HL-60 (cell line): ENCODE measurements around the gene MBNL1.

ENCODE experiments used
- DNase-seq, 2 experiments: peaks; one replicate each; pipeline ENCODE4 v3.0.0-alpha.2; 2010 to 2020; ENCODE audit warnings: low read depth in 1 of 2, low spot score in 1 of 2
- H3K27ac ChIP-seq: fragments of 250-450 bp; sonication (Bioruptor Pico); replicated peaks from 2 replicates; pipeline ENCODE4 v1.5.1; 2020; ENCODE audit warnings: mild to moderate bottlenecking, moderate library complexity
- H3K27me3 ChIP-seq: fragments of 250-450 bp; sonication (Bioruptor Pico); 2 replicates; pipeline ENCODE4 v1.5.1; 2021; ENCODE audit warnings: mild to moderate bottlenecking, moderate library complexity; ENCODE audit not compliant: insufficient read depth, poor library complexity, severe bottlenecking
- H3K4me3 ChIP-seq: replicated peaks from 2 replicates; pipeline ENCODE4 v1.5.1; 2011; ENCODE audit warnings: mild to moderate bottlenecking, control low read depth, low read length; ENCODE audit not compliant: insufficient read depth
- CTCF ChIP-seq: IDR thresholded peaks from one replicate; pipeline ENCODE4 v1.5.1; 2011; ENCODE audit warnings: low read length, control low read depth, inconsistent platforms; ENCODE audit not compliant: insufficient read depth
- GABPA ChIP-seq: IDR thresholded peaks from 2 replicates; pipeline ENCODE4 v1.6.1; 2012; ENCODE audit warnings: low read depth
- POLR2AphosphoS5 ChIP-seq: IDR thresholded peaks from 2 replicates; pipeline ENCODE4 v1.6.1; 2012; ENCODE audit warnings: low read depth
- REST ChIP-seq: IDR thresholded peaks from 2 replicates; pipeline ENCODE4 v1.6.1; 2012; ENCODE audit warnings: low read depth; ENCODE audit not compliant: insufficient replicate concordance
- SPI1 ChIP-seq: IDR thresholded peaks from 2 replicates; pipeline ENCODE4 v1.6.1; 2012; ENCODE audit warnings: low read depth, mild to moderate bottlenecking, borderline replicate concordance

Gene MBNL1

GRCh38 chr3:152283492-152284381 lies 15.0 kb downstream of the MBNL1 start:
- Histone ChIP-seq H3K27me3 (no peaks in the 10 kb centered on the region), H3K27ac (no peak overlapping the region), H3K4me3 (no peak overlapping the region)
- DNase-seq = no peak
- no peak for TF ChIP-seq REST

GRCh38 chr3:152284906-152285305 lies 16.2 kb downstream of the MBNL1 start:
- no peak for TF ChIP-seq GABPA
- TF ChIP-seq POLR2AphosphoS5 = no peak
- TF ChIP-seq SPI1 = no peak
- no peak for TF ChIP-seq REST
- no peak for TF ChIP-seq CTCF
- no peak for DNase-seq
- no peak overlapping the region for H3K27ac ChIP-seq
- no peak overlapping the region for H3K4me3 ChIP-seq
- H3K27me3 ChIP-seq = no peaks in the 10 kb centered on the region

GRCh38 chr3:152285509-152285908 lies 16.8 kb downstream of the MBNL1 start:
- no peak for DNase-seq
- TF ChIP-seq SPI1 (no peak), REST (no peak), CTCF (no peak), GABPA (no peak), POLR2AphosphoS5 (no peak)
- Histone ChIP-seq H3K4me3 (no peak overlapping the region), H3K27me3 (no peaks in the 10 kb centered on the region), H3K27ac (no peak overlapping the region)
